Activated T-cell treated with anti-CD3 and anti-CD28 coated beads for 1 hour (primary cell): ENCODE data around the gene PRPF38A.

Experiments
- DNase-seq: peaks from one replicate; pipeline ENCODE4 v3.0.0-alpha.2; 2020; ENCODE audit warnings: low read depth

PRPF38A gene

DNA sequence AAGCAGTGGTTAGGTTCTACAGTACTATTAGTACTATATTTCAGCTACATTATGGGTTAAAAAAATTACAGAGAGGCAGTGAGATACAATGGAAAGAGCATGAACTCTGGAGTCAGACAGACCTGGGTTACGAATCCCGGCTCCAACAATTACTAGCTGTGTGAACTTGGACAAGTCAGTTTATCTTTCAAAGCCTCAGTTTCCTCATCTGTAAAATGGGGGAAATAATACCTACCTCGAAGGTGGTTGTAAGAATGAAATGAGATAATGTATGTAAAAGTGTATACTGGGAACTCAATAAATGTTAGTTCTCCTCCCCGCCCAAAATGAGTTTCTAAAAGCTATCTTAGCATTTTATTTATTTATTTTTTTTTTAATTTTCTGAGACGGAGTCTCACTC lies 59.5 kb downstream of the PRPF38A start:
- DNase-seq, result no peak

DNA sequence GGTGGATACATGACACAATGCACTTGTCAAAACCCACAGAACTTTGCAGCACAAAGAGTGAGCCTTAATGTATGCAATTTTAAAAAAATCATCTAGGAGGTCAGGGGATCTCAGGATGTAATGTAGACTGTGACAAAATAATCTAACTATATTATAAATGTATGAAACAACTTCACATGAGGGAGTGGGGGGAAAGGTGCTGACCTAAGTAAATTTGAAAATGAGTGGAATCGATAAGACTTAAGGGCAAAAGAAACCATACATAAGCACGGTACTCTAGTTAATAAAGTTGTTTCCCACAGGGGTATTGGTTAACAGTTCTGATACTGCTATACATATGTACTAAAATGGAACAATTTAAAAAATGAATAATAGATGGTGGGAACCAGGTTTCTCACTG lies 64.7 kb downstream of the PRPF38A start:
- no peak for DNase-seq
